HepG2 (cell line): ENCODE data around the gene MARCHF2.
"Not testable (repeated sequence)": the region's sequence is repeated elsewhere in the genome, so short reads cannot be mapped to it uniquely, and the experiment has no call there.

Experiments used
- ATF1 ChIP-seq: IDR thresholded peaks from 2 replicates; pipeline ENCODE4 v1.6.1; 2016; ENCODE audit warnings: mild to moderate bottlenecking, control low read depth
- ELF4 ChIP-seq: sonication (generic); formaldehyde crosslinking; IDR thresholded peaks from 2 replicates; pipeline ENCODE4 v1.5.0; 2020; ENCODE audit warnings: missing genetic modification reagents, mild to moderate bottlenecking, moderate library complexity, borderline replicate concordance
- GLI4 ChIP-seq: sonication (generic); formaldehyde crosslinking; IDR thresholded peaks from 2 replicates; pipeline ENCODE4 v1.5.1; 2020; ENCODE audit warnings: missing genetic modification reagents, mild to moderate bottlenecking, moderate library complexity, borderline replicate concordance
- SMC3 ChIP-seq: IDR thresholded peaks from 2 replicates; pipeline ENCODE4 v1.6.1; 2011; ENCODE audit warnings: low read length, improper control_type of control experiment
- SNRNP70 ChIP-seq: fragments of 200-400 bp; formaldehyde crosslinking; IDR thresholded peaks from 2 replicates; pipeline ENCODE4 v1.6.1; 2017; ENCODE audit warnings: mild to moderate bottlenecking, low read depth, low read length, moderate library complexity
- SRF ChIP-seq: IDR thresholded peaks from 2 replicates; pipeline ENCODE4 v1.6.1; 2011; ENCODE audit warnings: mild to moderate bottlenecking, low read depth, low read length, moderate library complexity
- ZBTB21 ChIP-seq: sonication (generic); formaldehyde crosslinking; IDR thresholded peaks from 2 replicates; pipeline ENCODE4 v1.4.0; 2020; ENCODE audit warnings: missing genetic modification reagents
- ZNF124 ChIP-seq: sonication (generic); formaldehyde crosslinking; IDR thresholded peaks from 2 replicates; pipeline ENCODE4 v1.4.0; 2020; ENCODE audit warnings: missing genetic modification reagents
- ZNF274 ChIP-seq: sonication (generic); formaldehyde crosslinking; IDR thresholded peaks from 2 replicates; pipeline ENCODE4 v1.5.1; 2020; ENCODE audit warnings: mild to moderate bottlenecking, missing genetic modification reagents
- ZNF432 ChIP-seq: sonication (generic); formaldehyde crosslinking; IDR thresholded peaks from 2 replicates; pipeline ENCODE4 v1.5.0; 2020; ENCODE audit warnings: missing genetic modification reagents, mild to moderate bottlenecking, borderline replicate concordance
- TF ChIP-seq, protein P1 (sequence below): sonication (generic); formaldehyde crosslinking; IDR thresholded peaks from 2 replicates; pipeline ENCODE4 v1.4.0; 2020; ENCODE audit warnings: missing genetic modification reagents, borderline replicate concordance
- TF ChIP-seq, protein P2 (sequence below): sonication (generic); formaldehyde crosslinking; IDR thresholded peaks from 2 replicates; pipeline ENCODE4 v1.4.0; 2020; ENCODE audit warnings: missing genetic modification reagents
- TF ChIP-seq, protein P3 (sequence below): sonication (generic); formaldehyde crosslinking; IDR thresholded peaks from 2 replicates; pipeline ENCODE4 v1.4.0; 2020; ENCODE audit warnings: low read depth, mild to moderate bottlenecking, missing genetic modification reagents

DNA sequence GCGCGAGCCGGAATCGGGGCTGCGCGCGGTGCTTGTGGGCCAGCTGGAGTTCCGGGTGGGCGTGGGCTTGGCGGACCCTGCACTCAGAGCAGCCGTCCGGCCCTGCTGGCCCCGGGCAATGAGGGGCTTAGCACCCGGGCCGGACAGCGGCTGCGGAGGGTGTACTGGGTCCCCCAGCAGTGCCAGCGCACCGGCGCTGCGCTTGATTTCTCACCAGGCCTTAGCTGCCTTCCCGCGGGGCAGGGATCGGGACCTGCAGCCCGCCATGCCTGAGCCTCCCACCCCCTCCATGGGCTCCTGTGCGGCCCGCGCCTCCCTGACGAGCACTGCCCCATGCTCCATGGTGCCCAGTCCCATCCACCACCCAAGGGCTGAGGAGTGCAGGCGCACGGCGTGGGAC lies 37.3 kb upstream of the MARCHF2 start:
- TF ChIP-seq ELF4 (CRISPR knock-in tag); ZNF274; GLI4; ZBTB21 (CRISPR knock-in tag); SNRNP70; ZNF432 (CRISPR knock-in tag); SMC3; ZNF124; ATF1 (CRISPR knock-in tag); SRF: not testable (repeated sequence)
- TF ChIP-seq, protein P1, sequence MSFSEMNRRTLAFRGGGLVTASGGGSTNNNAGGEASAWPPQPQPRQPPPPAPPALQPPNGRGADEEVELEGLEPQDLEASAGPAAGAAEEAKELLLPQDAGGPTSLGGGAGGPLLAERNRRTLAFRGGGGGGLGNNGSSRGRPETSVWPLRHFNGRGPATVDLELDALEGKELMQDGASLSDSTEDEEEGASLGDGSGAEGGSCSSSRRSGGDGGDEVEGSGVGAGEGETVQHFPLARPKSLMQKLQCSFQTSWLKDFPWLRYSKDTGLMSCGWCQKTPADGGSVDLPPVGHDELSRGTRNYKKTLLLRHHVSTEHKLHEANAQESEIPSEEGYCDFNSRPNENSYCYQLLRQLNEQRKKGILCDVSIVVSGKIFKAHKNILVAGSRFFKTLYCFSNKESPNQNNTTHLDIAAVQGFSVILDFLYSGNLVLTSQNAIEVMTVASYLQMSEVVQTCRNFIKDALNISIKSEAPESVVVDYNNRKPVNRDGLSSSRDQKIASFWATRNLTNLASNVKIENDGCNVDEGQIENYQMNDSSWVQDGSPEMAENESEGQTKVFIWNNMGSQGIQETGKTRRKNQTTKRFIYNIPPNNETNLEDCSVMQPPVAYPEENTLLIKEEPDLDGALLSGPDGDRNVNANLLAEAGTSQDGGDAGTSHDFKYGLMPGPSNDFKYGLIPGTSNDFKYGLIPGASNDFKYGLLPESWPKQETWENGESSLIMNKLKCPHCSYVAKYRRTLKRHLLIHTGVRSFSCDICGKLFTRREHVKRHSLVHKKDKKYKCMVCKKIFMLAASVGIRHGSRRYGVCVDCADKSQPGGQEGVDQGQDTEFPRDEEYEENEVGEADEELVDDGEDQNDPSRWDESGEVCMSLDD (CRISPR knock-in tag): not testable (repeated sequence)
- TF ChIP-seq, protein P2, sequence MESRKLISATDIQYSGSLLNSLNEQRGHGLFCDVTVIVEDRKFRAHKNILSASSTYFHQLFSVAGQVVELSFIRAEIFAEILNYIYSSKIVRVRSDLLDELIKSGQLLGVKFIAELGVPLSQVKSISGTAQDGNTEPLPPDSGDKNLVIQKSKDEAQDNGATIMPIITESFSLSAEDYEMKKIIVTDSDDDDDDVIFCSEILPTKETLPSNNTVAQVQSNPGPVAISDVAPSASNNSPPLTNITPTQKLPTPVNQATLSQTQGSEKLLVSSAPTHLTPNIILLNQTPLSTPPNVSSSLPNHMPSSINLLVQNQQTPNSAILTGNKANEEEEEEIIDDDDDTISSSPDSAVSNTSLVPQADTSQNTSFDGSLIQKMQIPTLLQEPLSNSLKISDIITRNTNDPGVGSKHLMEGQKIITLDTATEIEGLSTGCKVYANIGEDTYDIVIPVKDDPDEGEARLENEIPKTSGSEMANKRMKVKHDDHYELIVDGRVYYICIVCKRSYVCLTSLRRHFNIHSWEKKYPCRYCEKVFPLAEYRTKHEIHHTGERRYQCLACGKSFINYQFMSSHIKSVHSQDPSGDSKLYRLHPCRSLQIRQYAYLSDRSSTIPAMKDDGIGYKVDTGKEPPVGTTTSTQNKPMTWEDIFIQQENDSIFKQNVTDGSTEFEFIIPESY (CRISPR knock-in tag): not testable (repeated sequence)
- TF ChIP-seq, protein P3, sequence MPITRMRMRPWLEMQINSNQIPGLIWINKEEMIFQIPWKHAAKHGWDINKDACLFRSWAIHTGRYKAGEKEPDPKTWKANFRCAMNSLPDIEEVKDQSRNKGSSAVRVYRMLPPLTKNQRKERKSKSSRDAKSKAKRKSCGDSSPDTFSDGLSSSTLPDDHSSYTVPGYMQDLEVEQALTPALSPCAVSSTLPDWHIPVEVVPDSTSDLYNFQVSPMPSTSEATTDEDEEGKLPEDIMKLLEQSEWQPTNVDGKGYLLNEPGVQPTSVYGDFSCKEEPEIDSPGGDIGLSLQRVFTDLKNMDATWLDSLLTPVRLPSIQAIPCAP (CRISPR knock-in tag): not testable (repeated sequence)
